Amygdala (tissue), 56 donors: ENCODE measurements around the gene COA1.
A peak's percentile ranks its signal among the peaks of the same experiment; 100 is the strongest.
"Not testable (repeated sequence)": the region's sequence is repeated elsewhere in the genome, so short reads cannot be mapped to it uniquely, and the experiment has no call there.

ENCODE experiments used
- DNase-seq, 56 donors: peaks; one replicate each; lab custom pipeline; 2025; lab: John Stamatoyannopoulos, UW

Gene COA1

DNA sequence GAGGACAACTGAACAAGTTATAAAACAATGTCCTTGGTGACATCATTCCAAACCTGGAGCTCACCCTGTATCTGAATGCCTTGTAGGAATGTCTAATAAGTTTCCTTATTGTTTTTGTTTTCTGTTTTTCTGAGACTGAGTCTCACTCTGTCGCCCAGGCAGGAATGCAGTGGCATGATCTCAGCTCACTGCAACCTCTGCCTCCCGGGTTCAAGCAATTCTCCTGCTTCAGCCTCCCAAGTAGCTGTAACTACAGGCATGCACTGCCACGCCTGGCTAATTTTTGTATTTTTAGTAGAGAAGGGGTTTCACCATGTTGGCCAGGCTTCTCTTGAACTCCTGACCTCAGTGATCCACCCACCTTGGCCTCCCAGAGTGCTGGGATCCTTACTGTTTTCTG lies 2.2 kb upstream of the COA1 start:
- DNase-seq: not testable (repeated sequence)

DNA sequence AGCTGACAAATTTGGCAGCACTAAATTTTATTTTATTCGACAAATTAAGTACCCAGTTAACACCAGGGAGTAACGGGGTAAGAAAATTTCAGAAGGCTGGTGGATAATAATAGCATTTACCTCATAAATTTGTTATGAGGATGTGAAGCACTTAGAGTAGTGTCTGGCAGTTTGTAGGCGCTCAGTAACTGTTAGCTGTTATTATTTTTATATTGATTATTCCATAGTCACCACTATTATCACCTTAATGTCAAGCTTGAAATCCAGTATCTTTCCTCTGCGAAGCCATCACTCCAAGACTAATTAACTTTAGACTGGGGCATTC lies 563 bp upstream of the COA1 start:
- DNase-seq: no peak

DNA sequence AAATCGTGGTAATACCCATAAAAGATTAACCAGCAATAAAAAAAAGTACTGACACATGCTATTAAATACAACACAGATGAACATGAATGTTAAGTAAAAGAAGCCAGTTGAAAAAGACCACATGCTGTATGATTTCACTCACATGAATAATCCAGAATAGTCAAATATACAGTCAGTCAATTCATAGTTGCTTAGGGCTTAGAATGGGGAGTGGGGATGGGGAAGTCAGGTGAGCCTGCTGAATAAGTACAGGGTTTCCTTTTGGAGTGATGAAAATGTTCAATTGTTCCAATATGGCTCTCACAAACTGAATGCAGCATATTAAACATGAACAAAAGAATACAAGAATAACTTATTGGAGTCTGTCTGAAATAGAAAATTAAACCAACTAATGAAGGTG lies 1.8 kb downstream of the COA1 start:
- DNase-seq: no peak

DNA sequence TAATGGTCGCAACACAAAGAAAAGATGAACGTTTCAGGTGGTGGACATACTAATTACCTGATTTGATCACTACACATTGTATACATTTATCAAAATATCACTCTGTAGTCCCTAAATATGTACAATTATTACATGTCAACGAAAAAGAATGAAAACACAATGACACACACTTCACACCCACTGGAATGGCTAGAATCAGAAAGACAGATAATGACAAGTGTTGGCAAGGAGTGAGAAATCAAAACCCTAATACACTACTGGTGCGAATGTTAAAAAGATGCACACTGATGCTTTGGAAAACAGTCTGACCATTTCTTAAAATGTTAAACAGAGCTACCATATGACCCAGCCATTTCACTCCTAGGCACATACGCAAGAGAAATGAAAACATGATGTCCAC lies 2.3 kb downstream of the COA1 start:
- no peak for DNase-seq

DNA sequence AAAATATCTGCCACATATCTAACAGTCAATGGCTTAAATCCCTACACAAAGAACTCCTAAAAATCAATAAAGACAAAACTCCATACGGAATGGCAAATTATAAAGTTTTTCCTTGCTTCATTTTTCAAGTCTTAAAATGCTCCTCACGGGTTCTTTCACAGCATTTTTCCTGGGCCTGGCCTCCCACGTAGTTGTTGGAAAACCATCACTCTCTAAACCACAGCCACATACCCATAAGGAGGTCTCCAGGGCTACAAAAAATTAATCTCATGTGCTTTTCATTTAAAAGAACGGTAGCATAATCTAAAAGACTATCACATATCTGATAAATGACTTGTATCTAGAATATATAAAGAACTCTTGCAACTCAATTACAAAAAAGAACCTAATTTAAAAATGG lies 2.9 kb downstream of the COA1 start:
- DNase-seq: no peak

DNA sequence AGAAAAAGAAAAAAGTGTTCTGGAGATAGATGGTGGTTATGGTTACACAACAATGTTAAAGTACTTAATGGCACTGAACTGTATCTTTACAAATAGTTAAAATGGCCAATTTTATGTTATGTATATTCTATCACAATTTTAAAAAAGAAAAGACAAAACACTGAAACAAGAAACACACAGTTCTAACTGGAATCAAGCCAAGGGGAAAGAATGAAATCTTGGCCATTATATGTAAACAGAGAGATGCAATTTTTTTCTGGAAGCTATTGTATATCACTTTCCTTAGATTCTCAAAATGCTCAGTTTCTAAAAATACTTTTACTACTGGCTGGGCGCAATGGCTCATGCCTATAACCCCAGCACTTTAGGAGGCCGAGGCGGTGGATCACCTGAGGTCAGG lies 4.1 kb downstream of the COA1 start:
- no peak for DNase-seq

DNA sequence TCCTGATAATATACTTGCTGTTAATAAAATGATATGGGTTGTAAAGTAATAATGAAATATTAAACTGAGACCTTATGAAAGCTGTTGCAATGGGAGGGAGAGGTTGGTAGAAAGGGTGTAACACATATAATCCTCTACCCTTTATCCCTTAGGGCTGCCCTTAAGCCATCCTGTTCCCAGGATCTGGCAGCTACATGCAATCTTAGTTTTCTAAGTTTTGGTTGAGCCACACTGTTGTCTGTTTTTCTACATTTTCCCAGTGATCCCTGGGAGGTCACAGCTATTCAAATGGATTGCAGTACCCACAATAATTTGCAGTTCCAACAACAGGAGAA lies 6.3 kb downstream of the COA1 start:
- no peak for DNase-seq

DNA sequence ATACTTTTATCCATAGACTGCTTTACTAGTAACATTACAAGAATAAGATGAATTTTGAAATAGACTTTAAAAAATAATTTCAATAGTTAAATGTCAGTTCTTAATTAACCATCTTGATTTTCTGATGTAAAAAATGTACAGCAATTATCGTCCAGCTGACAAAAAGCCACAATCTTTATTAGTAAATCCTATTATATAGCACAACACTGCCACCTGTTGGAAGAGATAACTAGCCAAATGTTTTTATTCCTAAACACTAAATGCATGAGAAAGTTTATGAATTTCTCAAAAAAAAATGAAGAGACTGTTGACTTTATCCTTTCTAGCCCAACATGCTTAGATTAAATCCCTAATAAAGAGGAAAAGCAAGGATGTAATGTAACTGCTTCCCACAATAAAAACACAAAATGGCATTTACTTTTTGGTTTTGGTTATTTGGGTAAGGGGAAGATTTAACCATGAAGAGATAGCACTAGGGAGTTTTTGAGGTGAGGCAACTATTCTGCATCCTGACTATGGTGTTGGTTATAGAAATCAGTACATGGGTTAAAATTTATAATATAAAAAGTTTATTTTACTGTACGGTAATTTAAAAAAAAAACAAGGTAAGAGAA lies 8.0 kb downstream of the COA1 start:
- peak in 1 of 56 donors; percentile 28 for DNase-seq

DNA sequence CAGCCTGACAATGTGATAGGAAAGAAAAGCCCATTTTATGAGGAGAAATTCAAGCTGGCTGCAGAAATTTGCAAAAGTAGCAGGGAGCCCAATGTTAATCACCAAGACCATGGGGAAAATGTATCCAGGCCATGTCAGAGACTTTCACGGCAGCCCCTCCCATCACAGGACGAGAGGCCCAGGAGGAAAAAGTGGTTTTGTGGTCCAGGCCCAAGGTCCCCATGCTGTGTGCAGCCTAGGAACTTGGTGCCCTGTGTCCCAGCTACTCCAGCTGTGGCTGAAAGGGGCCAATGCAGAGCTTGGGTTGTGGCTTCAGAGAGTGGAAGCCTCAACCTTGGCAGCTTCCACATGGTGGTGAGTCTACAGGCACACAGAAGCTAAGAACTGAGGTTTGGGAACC lies 12.7 kb downstream of the COA1 start:
- no peak for DNase-seq

DNA sequence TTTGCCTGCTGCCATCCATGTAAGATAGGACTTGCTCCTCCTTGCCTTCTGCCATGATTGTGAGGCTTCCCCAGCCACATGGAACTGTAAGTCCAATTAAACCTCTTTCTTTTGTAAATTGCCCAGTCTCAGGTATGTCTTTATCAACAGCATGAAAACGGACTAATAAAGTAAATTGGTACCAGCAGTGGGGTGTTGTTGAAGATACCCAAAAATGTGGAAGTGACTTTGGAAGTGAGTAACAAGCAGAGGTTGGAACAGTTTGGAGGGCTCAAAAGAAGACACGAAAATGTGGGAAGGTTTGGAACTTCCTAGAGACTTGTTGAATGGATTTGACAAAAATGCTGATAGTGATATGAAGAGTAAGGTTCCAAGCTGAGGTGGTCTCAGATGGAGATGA lies 13.4 kb downstream of the COA1 start:
- not testable (repeated sequence) for DNase-seq

DNA sequence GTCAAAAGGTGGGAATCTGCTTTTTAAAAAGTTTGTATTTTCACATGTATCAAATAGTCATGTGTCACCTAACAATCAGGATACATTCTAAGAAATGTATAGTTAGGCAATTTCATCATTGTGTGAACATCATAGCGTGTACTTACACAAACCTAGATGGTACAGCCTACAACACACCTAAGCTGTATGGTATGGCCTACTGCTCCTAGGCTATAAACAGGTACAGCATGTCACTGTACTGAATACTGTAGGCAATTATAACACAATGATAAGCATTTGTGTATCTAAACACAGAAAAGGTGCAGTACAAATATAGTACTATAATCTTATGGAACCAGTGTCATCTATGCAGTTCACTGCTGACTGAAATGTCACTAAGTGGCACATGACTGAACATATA lies 17.8 kb downstream of the COA1 start:
- DNase-seq: no peak

DNA sequence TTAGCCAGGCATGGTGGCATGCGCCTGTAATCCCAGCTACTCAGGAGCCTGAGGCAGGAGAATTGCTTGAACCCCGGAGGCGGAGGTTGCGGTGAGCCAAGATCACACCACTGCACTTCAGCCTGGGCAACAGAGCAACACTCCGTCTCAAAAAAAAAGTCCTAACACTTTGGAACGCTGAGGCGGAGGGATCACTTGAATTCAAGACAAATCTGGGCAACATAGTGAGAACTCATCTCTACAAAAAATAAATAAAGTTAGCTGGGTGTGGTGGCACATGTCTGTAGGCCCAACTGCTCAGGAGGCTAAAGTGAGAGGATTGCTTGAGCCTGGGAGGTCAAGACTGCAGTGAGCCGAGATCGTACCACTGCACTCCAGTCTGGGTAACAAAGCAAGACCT lies 21.3 kb downstream of the COA1 start:
- DNase-seq: not testable (repeated sequence)

DNA sequence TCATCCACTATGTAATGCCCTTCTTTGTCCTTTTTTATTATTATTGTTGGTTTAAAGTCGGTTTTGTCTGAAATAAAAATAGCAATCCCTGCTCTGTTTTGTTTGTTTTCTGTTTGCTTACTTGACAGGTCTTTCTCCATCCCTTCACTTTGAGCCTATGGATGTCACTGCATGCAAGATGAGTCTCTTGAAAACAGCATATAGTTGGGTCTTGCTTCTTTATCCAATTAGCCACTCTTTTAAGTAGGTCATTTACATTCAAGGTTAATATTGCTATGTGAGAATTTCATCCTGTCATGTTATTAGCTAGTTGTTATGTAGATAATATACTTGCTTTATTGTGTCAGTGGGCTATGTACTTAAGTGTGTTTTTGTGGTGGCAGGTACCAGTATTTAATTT lies 25.8 kb downstream of the COA1 start:
- DNase-seq: no peak

DNA sequence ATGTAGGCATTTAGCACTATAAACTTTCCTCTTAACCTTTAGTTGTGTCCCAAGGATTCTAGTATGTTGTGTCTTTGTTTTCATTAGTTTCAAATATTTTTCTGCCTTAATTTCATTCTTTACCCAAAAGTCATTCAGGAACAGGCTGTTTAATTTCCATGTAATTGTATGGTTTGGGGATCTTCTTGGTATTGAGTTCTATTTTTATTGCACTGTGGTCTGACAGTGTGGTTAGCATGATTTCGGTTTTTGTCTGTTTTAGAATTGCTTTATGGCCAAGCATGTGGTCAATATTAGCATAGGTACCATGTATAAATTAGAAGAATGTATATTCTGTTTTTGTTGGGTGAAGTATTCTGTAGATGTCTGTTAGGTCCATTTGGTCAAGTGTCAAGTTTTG lies 26.3 kb downstream of the COA1 start:
- no peak for DNase-seq

DNA sequence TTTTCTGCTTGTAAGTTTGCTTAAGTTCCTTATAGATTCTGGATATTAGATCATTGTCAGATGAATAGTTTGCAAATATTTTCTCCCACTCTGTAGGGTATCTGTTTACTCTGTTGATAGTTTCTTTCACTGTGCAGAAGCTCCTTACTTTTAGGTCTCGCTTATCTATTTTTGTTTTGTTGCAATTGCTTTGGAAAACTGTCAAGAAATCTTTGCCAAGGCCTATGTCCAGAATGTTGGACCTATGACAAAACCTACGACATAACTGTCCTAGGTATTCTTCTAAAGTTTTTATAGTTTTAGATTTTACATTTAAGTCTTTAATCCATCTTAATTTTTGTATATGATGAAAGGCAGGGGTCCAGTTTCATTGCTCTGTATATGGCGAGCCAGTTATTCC lies 27.4 kb downstream of the COA1 start:
- no peak for DNase-seq

DNA sequence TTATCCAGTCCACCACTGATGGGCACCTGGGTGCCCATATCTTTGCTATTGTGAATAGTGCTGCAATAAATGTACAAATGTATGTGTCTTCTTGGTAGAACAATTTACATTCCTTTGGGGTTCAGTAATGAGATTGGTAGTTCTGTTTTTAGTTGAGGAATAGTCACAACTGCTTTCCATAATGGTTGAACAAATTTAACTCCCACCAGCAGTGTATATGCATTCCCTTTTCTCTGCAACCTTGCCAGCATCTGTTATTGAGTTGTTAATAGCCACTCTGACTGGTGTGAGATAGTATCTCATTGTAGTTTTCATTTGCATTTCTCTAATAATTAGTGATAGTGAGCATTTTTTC lies 27.8 kb downstream of the COA1 start:
- DNase-seq: no peak

DNA sequence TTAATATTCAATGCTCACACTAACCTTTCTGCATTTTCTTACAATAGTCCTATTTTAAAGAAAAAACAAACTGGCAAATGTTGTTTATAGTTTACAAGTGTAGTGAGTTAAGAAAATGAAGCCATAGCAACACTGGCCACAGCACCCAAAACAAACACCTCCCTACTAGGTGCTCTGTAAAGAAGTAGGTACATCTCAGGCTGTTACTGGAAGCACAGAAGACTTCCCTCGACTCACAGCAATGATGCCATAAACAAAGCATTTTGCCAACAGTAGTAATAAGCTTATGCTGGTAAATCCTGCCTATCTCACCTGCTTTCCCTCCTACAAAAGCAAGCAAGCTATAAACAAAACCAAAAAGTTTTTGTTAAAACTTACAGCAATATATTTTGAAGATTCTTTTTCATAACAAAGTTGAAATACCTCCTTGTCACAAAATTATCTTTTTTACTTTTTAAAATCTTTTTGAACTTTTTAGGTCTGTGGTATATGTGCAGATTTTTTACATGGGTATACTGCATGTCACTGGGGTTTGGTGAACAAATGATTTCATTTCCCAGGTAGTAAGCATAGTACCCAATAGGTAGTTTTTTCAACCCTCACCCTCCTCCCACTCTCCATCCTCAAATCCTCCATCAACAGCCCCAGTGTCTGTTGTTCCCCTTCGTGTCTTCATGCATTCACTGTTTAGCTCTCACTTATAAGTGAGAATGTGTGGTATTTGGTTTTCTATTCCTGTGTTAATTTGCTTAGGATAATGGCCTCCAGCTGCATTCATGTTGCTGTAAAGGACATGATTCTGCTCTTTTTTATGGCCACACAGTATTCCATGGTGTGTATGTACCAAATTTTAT lies 28.4 kb downstream of the COA1 start:
- DNase-seq: no peak

DNA sequence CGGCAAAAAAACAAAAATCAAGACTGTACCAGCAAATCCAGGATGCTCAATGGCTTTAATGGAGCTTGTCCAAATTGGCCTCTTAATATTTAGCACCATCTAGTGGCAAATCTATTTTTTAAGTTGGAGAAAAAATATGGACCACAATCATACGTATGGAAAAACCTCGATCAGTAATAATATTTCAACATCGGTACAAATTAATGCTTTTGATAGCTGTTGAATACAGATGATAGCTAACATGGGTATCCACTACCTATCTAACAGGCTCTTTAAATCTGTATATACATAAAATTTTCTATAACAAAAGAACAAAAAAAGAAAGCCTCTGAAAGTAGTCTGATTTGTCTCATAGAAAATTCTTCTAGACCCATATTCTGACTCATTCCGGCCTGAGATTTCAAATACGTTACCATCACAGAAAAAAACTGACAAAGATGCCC lies 29.2 kb downstream of the COA1 start:
- peak in 1 of 56 donors; percentile 20 for DNase-seq

DNA sequence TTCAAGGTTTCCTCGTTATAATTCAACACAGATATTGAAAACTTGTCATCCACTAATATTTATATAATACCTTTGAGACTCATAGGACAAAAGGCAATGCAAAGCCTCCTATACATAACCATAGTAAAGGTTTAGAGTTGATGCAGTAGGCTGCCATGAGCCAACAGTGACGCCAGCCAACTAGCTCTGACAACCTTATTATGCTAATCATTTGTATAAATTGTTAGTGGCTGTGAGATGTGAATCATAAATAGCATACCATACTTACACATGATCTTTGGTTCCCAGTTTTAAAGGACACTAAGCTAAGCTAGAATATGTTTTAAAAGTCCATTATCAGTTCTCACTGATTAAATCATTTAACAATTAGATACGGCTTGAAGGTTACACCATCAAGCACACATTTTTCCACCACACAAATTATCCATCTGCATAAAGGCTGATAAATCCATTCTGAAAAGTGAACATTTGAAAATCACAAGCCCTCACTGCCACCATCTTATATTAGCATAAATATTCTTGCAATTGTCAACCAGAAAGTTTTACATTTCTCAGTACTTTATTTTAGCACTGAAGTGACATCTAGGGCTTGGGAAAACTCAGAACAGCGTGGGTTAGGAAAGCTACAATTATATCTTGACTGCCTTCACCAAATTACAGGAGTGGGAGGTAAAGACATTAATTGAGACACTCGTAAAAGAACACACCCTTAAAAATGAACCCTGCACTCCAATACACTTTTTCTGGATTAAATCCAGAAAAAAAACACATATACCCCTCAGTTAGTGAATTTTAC lies 30.7 kb downstream of the COA1 start:
- DNase-seq: no peak

DNA sequence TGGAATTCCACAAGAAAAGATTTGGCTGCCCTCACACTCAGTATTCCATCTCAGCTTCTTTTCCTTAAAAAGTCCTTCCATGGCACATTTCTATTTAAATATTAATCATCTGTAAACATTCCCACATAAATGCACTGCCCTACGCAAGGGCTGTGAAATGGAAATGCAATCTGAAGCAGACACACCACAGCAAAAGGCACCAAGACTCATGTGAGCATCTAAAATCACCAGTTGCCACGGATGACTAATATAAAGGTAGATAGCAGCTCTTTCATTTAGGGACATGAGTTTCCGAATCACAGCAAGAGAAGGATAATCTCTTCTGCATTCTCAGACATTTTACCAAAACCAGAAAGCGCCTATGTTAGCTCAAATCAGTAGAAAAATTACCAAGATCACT lies 31.6 kb downstream of the COA1 start:
- no peak for DNase-seq

DNA sequence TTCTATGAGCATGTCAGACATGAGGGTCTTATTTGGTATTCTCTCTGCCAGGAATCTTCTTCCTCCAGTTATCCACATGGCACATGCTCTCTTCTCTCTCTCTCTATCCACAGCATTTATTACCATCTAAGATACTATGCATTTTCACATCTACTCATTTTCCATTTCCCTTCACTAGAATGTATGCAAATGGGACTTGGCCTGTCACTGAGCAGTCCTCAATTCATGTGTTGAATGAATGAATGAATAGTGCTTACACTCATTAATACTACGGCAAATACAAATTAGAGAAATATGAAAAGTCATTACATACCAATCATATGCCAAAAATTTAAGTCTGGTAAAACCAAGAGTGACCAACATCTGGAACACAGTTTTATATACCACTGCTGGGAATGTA lies 34.0 kb downstream of the COA1 start:
- no peak for DNase-seq

DNA sequence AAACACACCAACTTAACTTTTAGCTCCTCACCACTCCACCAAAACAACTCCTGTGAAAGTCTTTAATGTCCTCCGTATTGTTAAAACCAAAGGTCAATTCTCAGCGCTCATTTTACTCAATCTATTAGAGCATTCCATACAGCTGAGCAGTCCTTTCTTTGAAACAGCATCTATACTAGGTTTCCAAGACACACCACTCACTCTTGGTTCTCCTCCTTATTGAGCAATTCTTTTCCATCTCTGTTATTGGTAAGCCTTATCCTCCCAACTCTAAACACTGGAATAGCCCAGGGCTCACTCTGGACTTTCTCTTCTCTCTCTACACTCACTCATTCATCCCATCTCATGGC lies 34.9 kb downstream of the COA1 start:
- DNase-seq: no peak
